ENCODE data around the gene IGFLR1.

GRCh38 chr19:35715981-35716800, 26.1 kb downstream of the IGFLR1 start:
- TF ChIP-seq CTCF (IDR thresholded peaks at IDR 0.05 in 4 of 5, conservative IDR thresholded peaks at IDR 0.05 in 1 of 5) (no peak), POLR2A (IDR thresholded peaks at IDR 0.05) (peak in 1 of 2 donors; percentile 34)
